ENCODE results near the gene BICD1.
"Not testable (repeated sequence)": the region's sequence is repeated elsewhere in the genome, so short reads cannot be mapped to it uniquely, and the experiment has no call there.

BICD1 gene

DNA sequence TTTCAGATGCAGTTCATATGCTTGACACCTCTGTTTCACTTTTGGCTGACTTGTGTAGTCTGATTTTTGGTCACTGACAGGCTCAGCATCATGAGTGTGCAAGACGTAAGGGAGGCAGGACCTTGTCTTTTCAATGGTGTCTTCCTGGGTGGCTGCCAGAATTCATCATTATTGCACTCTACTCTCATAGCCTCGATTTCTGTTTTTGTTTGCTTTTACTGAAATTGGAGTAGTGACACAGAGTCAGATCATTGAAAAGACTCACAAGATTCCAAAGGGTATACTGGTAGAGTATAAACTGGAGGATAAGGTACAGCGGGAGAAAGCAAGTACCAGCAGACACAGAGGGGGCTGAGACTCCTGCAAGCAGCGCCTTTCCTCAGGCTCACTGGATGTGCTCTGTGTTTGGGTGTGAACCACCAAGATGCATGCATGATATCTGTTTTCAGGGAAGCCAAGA lies 166.4 kb downstream of the BICD1 start:
- FAIRE-seq (peak; percentile 72), DNase-seq (ENCODE audit: insufficient read length) (no peak)
- no peak for TF ChIP-seq POLR2AphosphoS5 (IDR thresholded peaks at IDR 0.05; ENCODE audit: low read depth, low read length)
- no peak for TF ChIP-seq TAF1 (IDR thresholded peaks at IDR 0.05; ENCODE audit: borderline replicate concordance, low read depth, low read length)
- TF ChIP-seq POLR2A (IDR thresholded peaks at IDR 0.05; ENCODE audit: low read depth, low read length): no peak

GRCh38 chr12:32273712-32274111 lies 167.1 kb downstream of the BICD1 start:
- peak; percentile 96 for FAIRE-seq

GRCh38 chr12:32274665-32275064 lies 168.0 kb downstream of the BICD1 start:
- TF ChIP-seq POLR2AphosphoS5 (IDR thresholded peaks at IDR 0.05; ENCODE audit: low read depth, low read length): no peak
- no peak for TF ChIP-seq TAF1 (IDR thresholded peaks at IDR 0.05; ENCODE audit: borderline replicate concordance, low read depth, low read length)
- TF ChIP-seq POLR2A (IDR thresholded peaks at IDR 0.05; ENCODE audit: low read depth, low read length): no peak
- DNase-seq (ENCODE audit: insufficient read length) (no peak), FAIRE-seq (no peak)

More at GRCh38 chr12:32273712-32274111, 167.1 kb downstream of the BICD1 start:
- TF ChIP-seq POLR2AphosphoS5 (IDR thresholded peaks at IDR 0.05; ENCODE audit: low read depth, low read length) (peak; percentile 96), TAF1 (IDR thresholded peaks at IDR 0.05; ENCODE audit: borderline replicate concordance, low read depth, low read length) (peak; percentile 86), POLR2A (IDR thresholded peaks at IDR 0.05; ENCODE audit: low read depth, low read length) (peak; percentile 96)
- peak; percentile 41 for DNase-seq (ENCODE audit: insufficient read length)

GRCh38 chr12:32275520-32275919 lies 168.9 kb downstream of the BICD1 start:
- FAIRE-seq; DNase-seq (ENCODE audit: insufficient read length): not testable (repeated sequence)

DNA sequence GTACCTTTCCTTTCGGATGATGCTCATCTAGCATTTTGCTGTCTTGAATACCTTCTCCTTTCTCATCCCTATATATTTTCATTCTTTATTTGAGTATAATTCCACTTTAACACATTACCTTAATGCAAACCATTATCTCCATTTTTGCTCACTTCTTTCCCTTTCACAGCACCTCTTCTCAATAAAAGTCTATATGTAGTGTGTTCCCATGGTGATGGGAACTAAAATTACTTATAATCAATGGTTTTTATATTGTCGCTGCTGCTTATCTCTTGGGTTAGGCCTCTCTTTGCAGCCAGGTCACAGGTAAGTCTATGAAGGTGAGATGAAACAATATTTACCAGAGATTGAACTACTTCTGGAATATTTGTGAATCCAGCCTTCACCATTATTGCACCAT lies 171.1 kb downstream of the BICD1 start:
- DNase-seq (ENCODE audit: insufficient read length): no peak
- TF ChIP-seq POLR2A (IDR thresholded peaks at IDR 0.05; ENCODE audit: low read depth, low read length) (no peak), TAF1 (IDR thresholded peaks at IDR 0.05; ENCODE audit: borderline replicate concordance, low read depth, low read length) (no peak), POLR2AphosphoS5 (IDR thresholded peaks at IDR 0.05; ENCODE audit: low read depth, low read length) (no peak)
- no peak for FAIRE-seq

- no peak for TF ChIP-seq TAF1 (IDR thresholded peaks at IDR 0.05; ENCODE audit: borderline replicate concordance, low read depth, low read length)
- no peak for TF ChIP-seq POLR2A (IDR thresholded peaks at IDR 0.05; ENCODE audit: low read depth, low read length)
- TF ChIP-seq POLR2AphosphoS5 (IDR thresholded peaks at IDR 0.05; ENCODE audit: low read depth, low read length): no peak
- DNase-seq (ENCODE audit: insufficient read length): no peak
- FAIRE-seq: no peak
These were observed 174.5 kb downstream of the BICD1 start for GRCh38 chr12:32281098-32281497.

- DNase-seq (ENCODE audit: insufficient read length) (no peak), FAIRE-seq (no peak)
- TF ChIP-seq POLR2A (IDR thresholded peaks at IDR 0.05; ENCODE audit: low read depth, low read length): no peak
- TF ChIP-seq POLR2AphosphoS5 (IDR thresholded peaks at IDR 0.05; ENCODE audit: low read depth, low read length): no peak
- TF ChIP-seq TAF1 (IDR thresholded peaks at IDR 0.05; ENCODE audit: borderline replicate concordance, low read depth, low read length): no peak
These were observed 177.9 kb downstream of the BICD1 start for GRCh38 chr12:32284561-32284960.

DNA sequence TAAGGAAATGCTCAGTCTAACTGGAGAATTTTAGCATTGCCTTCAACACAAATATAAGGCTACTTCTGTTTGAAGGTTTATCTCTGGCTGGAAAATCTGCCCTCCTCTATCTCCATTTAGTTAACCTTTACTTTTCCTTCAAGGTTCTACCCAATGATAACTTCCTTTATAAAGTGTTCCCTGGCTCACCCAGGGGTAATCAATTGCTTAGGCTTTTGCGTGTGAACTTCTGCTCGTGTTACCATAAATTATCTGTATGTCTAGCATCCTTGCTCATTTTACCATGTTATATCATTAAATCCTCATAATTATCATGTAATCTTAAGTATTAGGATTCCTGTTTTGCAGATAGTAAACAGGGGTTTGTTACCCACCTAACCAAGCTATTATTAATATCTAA lies 178.4 kb downstream of the BICD1 start:
- TF ChIP-seq TAF1 (IDR thresholded peaks at IDR 0.05; ENCODE audit: borderline replicate concordance, low read depth, low read length): no peak
- TF ChIP-seq POLR2AphosphoS5 (IDR thresholded peaks at IDR 0.05; ENCODE audit: low read depth, low read length): no peak
- TF ChIP-seq POLR2A (IDR thresholded peaks at IDR 0.05; ENCODE audit: low read depth, low read length): no peak
- FAIRE-seq (no peak), DNase-seq (ENCODE audit: insufficient read length) (no peak)

- DNase-seq (ENCODE audit: insufficient read length) (no peak), FAIRE-seq (no peak)
- TF ChIP-seq POLR2A (IDR thresholded peaks at IDR 0.05; ENCODE audit: low read depth, low read length): no peak
- TF ChIP-seq TAF1 (IDR thresholded peaks at IDR 0.05; ENCODE audit: borderline replicate concordance, low read depth, low read length): no peak
- no peak for TF ChIP-seq POLR2AphosphoS5 (IDR thresholded peaks at IDR 0.05; ENCODE audit: low read depth, low read length)
These were observed 178.8 kb downstream of the BICD1 start for GRCh38 chr12:32285489-32285888.

DNA sequence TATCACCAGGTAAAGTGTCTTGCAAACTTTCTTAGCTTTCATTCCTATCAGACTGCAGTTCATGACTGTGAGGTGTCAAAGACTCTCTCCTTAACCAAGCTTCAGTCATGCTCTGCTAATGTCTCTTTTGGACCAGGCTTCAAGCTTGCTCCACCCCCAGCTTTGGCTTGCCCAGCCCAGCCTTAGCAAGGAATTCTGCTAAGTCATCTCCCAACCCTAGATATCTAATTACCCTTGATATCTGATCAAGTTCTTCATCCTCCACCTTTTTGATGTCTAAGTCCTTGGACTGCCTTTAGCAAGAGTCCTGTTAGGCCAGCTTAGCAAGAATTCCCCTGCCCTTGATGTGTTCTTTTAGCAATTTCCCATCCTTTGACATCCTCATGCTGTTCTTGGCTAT lies 183.8 kb downstream of the BICD1 start:
- no peak for TF ChIP-seq POLR2AphosphoS5 (IDR thresholded peaks at IDR 0.05; ENCODE audit: low read depth, low read length)
- TF ChIP-seq TAF1 (IDR thresholded peaks at IDR 0.05; ENCODE audit: borderline replicate concordance, low read depth, low read length): no peak
- no peak for TF ChIP-seq POLR2A (IDR thresholded peaks at IDR 0.05; ENCODE audit: low read depth, low read length)
- FAIRE-seq (no peak), DNase-seq (ENCODE audit: insufficient read length) (no peak)

DNA sequence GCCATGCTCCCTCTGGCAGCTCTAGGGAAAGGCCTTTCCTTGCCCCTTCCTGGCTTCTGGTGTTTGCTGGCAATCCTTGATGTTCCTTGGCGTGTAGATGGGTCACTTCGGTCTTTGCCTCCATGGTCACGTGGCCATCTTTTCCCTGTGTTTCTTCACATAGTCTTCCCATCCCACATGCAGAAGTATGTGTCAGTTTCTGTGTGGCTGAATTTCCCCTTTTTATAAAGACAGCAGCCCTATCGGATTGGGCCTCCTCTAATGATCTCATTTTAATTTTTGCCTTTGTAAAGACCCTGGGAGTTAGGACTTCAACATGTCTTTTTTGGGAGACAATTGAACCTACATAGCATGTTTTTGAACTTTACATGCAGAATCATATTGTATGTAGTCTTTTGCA lies 185.5 kb downstream of the BICD1 start:
- TF ChIP-seq POLR2AphosphoS5 (IDR thresholded peaks at IDR 0.05; ENCODE audit: low read depth, low read length): no peak
- TF ChIP-seq POLR2A (IDR thresholded peaks at IDR 0.05; ENCODE audit: low read depth, low read length): no peak
- no peak for TF ChIP-seq TAF1 (IDR thresholded peaks at IDR 0.05; ENCODE audit: borderline replicate concordance, low read depth, low read length)
- no peak for FAIRE-seq
- no peak for DNase-seq (ENCODE audit: insufficient read length)

GRCh38 chr12:32293808-32294419 lies 187.3 kb downstream of the BICD1 start:
- TF ChIP-seq POLR2AphosphoS5 (IDR thresholded peaks at IDR 0.05; ENCODE audit: low read depth, low read length): no peak
- TF ChIP-seq POLR2A (IDR thresholded peaks at IDR 0.05; ENCODE audit: low read depth, low read length): no peak
- no peak for TF ChIP-seq TAF1 (IDR thresholded peaks at IDR 0.05; ENCODE audit: borderline replicate concordance, low read depth, low read length)
- FAIRE-seq: no peak
- no peak for DNase-seq (ENCODE audit: insufficient read length)

Data from GM12892 (cell line).